Measurements from ENCODE around the gene CLDN15. TPM values are rescaled to one million over a fixed set of nuclear protein-coding genes. Genes with fewer than 3 reads are reported as not detected.
"Not testable (repeated sequence)": the region's sequence is repeated elsewhere in the genome, so short reads cannot be mapped to it uniquely, and the experiment has no call there.

CLDN15 gene
- total RNA-seq, 1 experiment from 2014 or later = 8.5 TPM

- Mint-ChIP-seq H3K4me3 (ENCODE audit: unreplicated experiment) (no peak within 1 kb of the TSS), H3K27me3 (ENCODE audit: insufficient read depth, unreplicated experiment) (peaks cover 12% of the 10 kb centered on the region), H3K4me1 (ENCODE audit: insufficient read depth, unreplicated experiment) (no peaks in the 10 kb centered on the region), H3K36me3 (ENCODE audit: insufficient read depth, unreplicated experiment) (no peaks in the 10 kb centered on the region), H3K27ac (ENCODE audit: low read depth, unreplicated experiment) (no peak within 1 kb of the TSS), H3K9me3 (ENCODE audit: unreplicated experiment) (no peaks in the 10 kb centered on the region)
- no peak for DNase-seq (ENCODE audit: unreplicated experiment)
- ChIA-PET POLR2A (no interaction called here), CTCF (interaction anchor here (0.6 to 1.2 kb wide), 4 partner anchors 8 to 27 kb away, joined by 3 read pairs; partner anchors contain the start of genes PLOD3 and ZNHIT1)
- intact Hi-C loops (cut with micrococcal nuclease) = no loop called here
- BruUV-seq (replicated peaks) = no TSS peak
- no peak for TF ChIP-seq CTCF (IDR thresholded peaks at IDR 0.05; ENCODE audit: unreplicated experiment)
Measured at GRCh38 chr7:101200862-101201599, 36.6 kb downstream of the CLDN15 start, which contains the start of gene MOGAT3. MOGAT3 (minus strand) TSS chr7:101201036; CDS start chr7:101200854, 182 bp downstream.

- Mint-ChIP-seq H3K9me3 (ENCODE audit: unreplicated experiment) (no peaks in the 10 kb centered on the region), H3K4me1 (ENCODE audit: insufficient read depth, unreplicated experiment) (no peaks in the 10 kb centered on the region), H3K27me3 (ENCODE audit: insufficient read depth, unreplicated experiment) (peaks cover 12% of the 10 kb centered on the region), H3K27ac (ENCODE audit: low read depth, unreplicated experiment) (no peak overlapping the region), H3K36me3 (ENCODE audit: insufficient read depth, unreplicated experiment) (no peaks in the 10 kb centered on the region), H3K4me3 (ENCODE audit: unreplicated experiment) (no peak overlapping the region)
- no TSS peak for BruUV-seq (replicated peaks)
- ChIA-PET CTCF (interaction anchor here (0.6 to 1.2 kb wide), 3 partner anchors 8 to 17 kb away, joined by 3 to 4 read pairs (median 3); partner anchors contain the start of genes PLOD3 and ZNHIT1), POLR2A (no interaction called here)
- no peak for DNase-seq (ENCODE audit: unreplicated experiment)
- intact Hi-C loops (cut with micrococcal nuclease) = no loop called here
- TF ChIP-seq CTCF (IDR thresholded peaks at IDR 0.05; ENCODE audit: unreplicated experiment) = no peak
Measured at GRCh38 chr7:101200504-101200861, 37.1 kb downstream of the CLDN15 start.

GRCh38 chr7:101199522-101199921 is 38.1 kb downstream of the CLDN15 start:
- not testable (repeated sequence) for BruUV-seq (replicated peaks)

GRCh38 chr7:101198476-101198875 is 39.1 kb downstream of the CLDN15 start:
- no peak for TF ChIP-seq CTCF (IDR thresholded peaks at IDR 0.05; ENCODE audit: unreplicated experiment)
- DNase-seq (ENCODE audit: unreplicated experiment) = no peak
- intact Hi-C loops (cut with micrococcal nuclease) = no loop called here
- H3K4me1 Mint-ChIP-seq (ENCODE audit: insufficient read depth, unreplicated experiment) = no peaks in the 10 kb centered on the region
- H3K4me3 Mint-ChIP-seq (ENCODE audit: unreplicated experiment) = no peak overlapping the region
- ChIA-PET CTCF (interaction anchor here (0.6 kb wide), 2 partner anchors 15 to 178 kb away, joined by 3 read pairs; no protein-coding TSS in a partner anchor), POLR2A (no interaction called here)
- peaks cover 12% of the 10 kb centered on the region for H3K27me3 Mint-ChIP-seq (ENCODE audit: insufficient read depth, unreplicated experiment)
- H3K27ac Mint-ChIP-seq (ENCODE audit: low read depth, unreplicated experiment) = no peak overlapping the region
- H3K9me3 Mint-ChIP-seq (ENCODE audit: unreplicated experiment) = no peaks in the 10 kb centered on the region
- H3K36me3 Mint-ChIP-seq (ENCODE audit: insufficient read depth, unreplicated experiment) = no peaks in the 10 kb centered on the region
- no TSS peak for BruUV-seq (replicated peaks)

More at GRCh38 chr7:101199522-101199921, 38.1 kb downstream of the CLDN15 start:
- H3K9me3 Mint-ChIP-seq (ENCODE audit: unreplicated experiment); H3K36me3 Mint-ChIP-seq (ENCODE audit: insufficient read depth, unreplicated experiment); H3K4me3 Mint-ChIP-seq (ENCODE audit: unreplicated experiment); intact Hi-C loops (cut with micrococcal nuclease); H3K27ac Mint-ChIP-seq (ENCODE audit: low read depth, unreplicated experiment); POLR2A ChIA-PET; H3K4me1 Mint-ChIP-seq (ENCODE audit: insufficient read depth, unreplicated experiment); DNase-seq (ENCODE audit: unreplicated experiment): not testable (repeated sequence)
- CTCF ChIA-PET = interaction anchor here (0.6 to 0.9 kb wide), 3 partner anchors 17 to 31 kb away, joined by 3 to 4 read pairs (median 4); no protein-coding TSS in a partner anchor
- H3K27me3 Mint-ChIP-seq (ENCODE audit: insufficient read depth, unreplicated experiment) = peaks cover 12% of the 10 kb centered on the region
